Keratinocyte (primary cell): ENCODE measurements around the gene PRKAA1.

Experiments used
- CTCF ChIP-seq, 3 experiments: IDR thresholded peaks in 1 of 3; conservative IDR thresholded peaks in 1 of 3; optimal IDR thresholded peaks in 1 of 3; 2 replicates in 2 of 3; 3 replicates in 1 of 3; pipeline versions ENCODE3 to v1.5.1; 2011; ENCODE audit warnings: low read length in 3 of 3, mild to moderate bottlenecking in 3 of 3, moderate library complexity in 2 of 3, control low read depth in 1 of 3, inconsistent platforms in 1 of 3; ENCODE audit not compliant: insufficient read depth in 2 of 3; ENCODE audit errors: extremely low read depth in 1 of 3
- EZH2 ChIP-seq: IDR thresholded peaks from one replicate; pipeline ENCODE4 v1.6.1; 2012; ENCODE audit warnings: inconsistent platforms, mild to moderate bottlenecking, low read length, moderate library complexity

- TF ChIP-seq CTCF (optimal IDR thresholded peaks at IDR 0.05 in 1 of 3, IDR thresholded peaks at IDR 0.05 in 1 of 3, conservative IDR thresholded peaks at IDR 0.05 in 1 of 3; ENCODE audit: extremely low read depth in 1 of 3, insufficient read depth in 2 of 3, low read length in 3 of 3) (no peak), EZH2 (no peak)
Measured at GRCh38 chr5:40746703-40747102, 51.5 kb downstream of the PRKAA1 start.
